ENCODE results near the gene GH1. TPM values are rescaled to one million over a fixed set of nuclear protein-coding genes. Genes with fewer than 3 reads are reported as not detected.

GH1 gene
- total and polyA plus RNA-seq, 9 of the 15 experiments (the other 6 are each of a cell fraction or from before 2014, with no cell fraction given): not detected

DNA sequence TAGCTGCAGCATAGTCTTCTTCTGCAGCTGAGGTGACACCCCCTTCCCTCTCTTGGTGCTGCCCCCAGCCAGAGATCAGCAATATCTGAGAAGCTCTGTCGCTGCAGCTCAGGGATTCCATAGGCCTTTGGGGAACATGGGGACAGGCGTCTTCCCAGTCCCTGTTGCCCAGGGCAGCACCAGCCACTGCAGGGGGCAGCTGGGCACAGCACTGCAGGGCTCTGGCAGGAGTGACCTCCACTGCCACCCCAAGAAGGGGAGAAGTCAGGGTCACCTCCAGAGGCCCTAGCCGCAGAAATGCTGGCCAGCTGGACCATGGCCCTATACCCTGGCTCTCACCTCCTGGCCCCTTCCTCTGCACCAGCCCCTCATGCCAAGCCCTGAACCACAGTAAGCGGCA is 37.2 kb upstream of the GH1 start:
- FAIRE-seq: no peak
- WGBS (ENCODE audit: insufficient coverage, low coverage, missing lambda C conversion rate): 43% methylated on average over 4 of the region's 4 CpGs

More for the DNA sequence above, 37.2 kb upstream of the GH1 start:
- Histone ChIP-seq H3K9me3 (replicated peaks; ENCODE audit: control insufficient read depth, insufficient read depth, low read depth, low read length) (no peaks in the 10 kb centered on the region), H4K20me1 (replicated peaks; ENCODE audit: control insufficient read depth, insufficient read depth, low read length) (0 out of 2 replicates have a peak, but pooled peaks cover 4% of the 10 kb centered on the region), H3K9ac (ENCODE audit: insufficient read depth in 1 of 2, low read depth in 2 of 2, low read length in 2 of 2) (no peak overlapping the region), H3K4me1 (replicated peaks in 1 of 2; ENCODE audit: control insufficient read depth in 2 of 2, insufficient read depth in 2 of 2, low read length in 2 of 2) (peaks cover 7 to 14% of the 10 kb centered on the region in 2 experiments; a peak in 4 of 5 replicates), H2AFZ (ENCODE audit: low read depth, low read length) (no peak overlapping the region), H3K27me3 (ENCODE audit: control insufficient read depth in 2 of 2, insufficient read depth in 2 of 2, low read length in 2 of 2) (peaks cover 6 to 21% of the 10 kb centered on the region in 2 experiments; a peak in 4 of 5 replicates), H3K27ac (ENCODE audit: extremely low read depth, low read depth, low read length) (no peak overlapping the region), H3K36me3 (ENCODE audit: control insufficient read depth, insufficient read depth, low read length) (no peaks in the 10 kb centered on the region), H3K9me1 (ENCODE audit: control insufficient read depth, insufficient read depth, low read length) (no peaks in the 10 kb centered on the region), H3K79me2 (ENCODE audit: control insufficient read depth, insufficient read depth, low read length) (no peaks in the 10 kb centered on the region), H3K4me3 (no peak overlapping the region), H3K4me2 (ENCODE audit: insufficient read depth, low read length) (no peak overlapping the region)
- CTCF ChIA-PET (ENCODE audit: low intra/inter-chr PET ratio): no interaction called here
- in situ Hi-C loops (cut with MboI) (no loop called here), intact Hi-C loops (cut with micrococcal nuclease) (no loop called here)
- POLR2A ChIA-PET: interaction anchor here (0.6 to 1.9 kb wide), 4 partner anchors 9 to 1187 kb away, joined by 3 to 6 read pairs (median 4); no protein-coding TSS in a partner anchor
- ATAC-seq (no peak), DNase-seq (ENCODE audit: extremely low read depth in 1 of 4, low spot score in 3 of 4) (no peak)
- BruUV-seq (replicated peaks): no TSS peak
- TF ChIP-seq, protein P1, sequence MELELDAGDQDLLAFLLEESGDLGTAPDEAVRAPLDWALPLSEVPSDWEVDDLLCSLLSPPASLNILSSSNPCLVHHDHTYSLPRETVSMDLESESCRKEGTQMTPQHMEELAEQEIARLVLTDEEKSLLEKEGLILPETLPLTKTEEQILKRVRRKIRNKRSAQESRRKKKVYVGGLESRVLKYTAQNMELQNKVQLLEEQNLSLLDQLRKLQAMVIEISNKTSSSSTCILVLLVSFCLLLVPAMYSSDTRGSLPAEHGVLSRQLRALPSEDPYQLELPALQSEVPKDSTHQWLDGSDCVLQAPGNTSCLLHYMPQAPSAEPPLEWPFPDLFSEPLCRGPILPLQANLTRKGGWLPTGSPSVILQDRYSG (tag; conservative IDR thresholded peaks at IDR 0.05; ENCODE audit: low read depth): no peak
- TF ChIP-seq ZNF24 (IDR thresholded peaks at IDR 0.05) (no peak), ETV6 (IDR thresholded peaks at IDR 0.05; ENCODE audit: borderline replicate concordance in 1 of 2, low read depth in 2 of 2, low read length in 1 of 2) (no peak), ETV6 (CRISPR knock-in tag; IDR thresholded peaks at IDR 0.05; ENCODE audit: borderline replicate concordance) (no peak), POLR2A (conservative IDR thresholded peaks at IDR 0.05) (no peak), HCFC1 (IDR thresholded peaks at IDR 0.05; ENCODE audit: low read depth, low read length) (no peak), CBX2 (IDR thresholded peaks at IDR 0.05; ENCODE audit: insufficient read depth, low read length, poor library complexity, severe bottlenecking) (no peak), ZBTB5 (IDR thresholded peaks at IDR 0.05) (no peak), RREB1 (CRISPR knock-in tag; IDR thresholded peaks at IDR 0.05) (no peak), SMARCA5 (IDR thresholded peaks at IDR 0.05) (no peak), KLF16 (IDR thresholded peaks at IDR 0.05) (no peak)
- TF ChIP-seq, protein P2, sequence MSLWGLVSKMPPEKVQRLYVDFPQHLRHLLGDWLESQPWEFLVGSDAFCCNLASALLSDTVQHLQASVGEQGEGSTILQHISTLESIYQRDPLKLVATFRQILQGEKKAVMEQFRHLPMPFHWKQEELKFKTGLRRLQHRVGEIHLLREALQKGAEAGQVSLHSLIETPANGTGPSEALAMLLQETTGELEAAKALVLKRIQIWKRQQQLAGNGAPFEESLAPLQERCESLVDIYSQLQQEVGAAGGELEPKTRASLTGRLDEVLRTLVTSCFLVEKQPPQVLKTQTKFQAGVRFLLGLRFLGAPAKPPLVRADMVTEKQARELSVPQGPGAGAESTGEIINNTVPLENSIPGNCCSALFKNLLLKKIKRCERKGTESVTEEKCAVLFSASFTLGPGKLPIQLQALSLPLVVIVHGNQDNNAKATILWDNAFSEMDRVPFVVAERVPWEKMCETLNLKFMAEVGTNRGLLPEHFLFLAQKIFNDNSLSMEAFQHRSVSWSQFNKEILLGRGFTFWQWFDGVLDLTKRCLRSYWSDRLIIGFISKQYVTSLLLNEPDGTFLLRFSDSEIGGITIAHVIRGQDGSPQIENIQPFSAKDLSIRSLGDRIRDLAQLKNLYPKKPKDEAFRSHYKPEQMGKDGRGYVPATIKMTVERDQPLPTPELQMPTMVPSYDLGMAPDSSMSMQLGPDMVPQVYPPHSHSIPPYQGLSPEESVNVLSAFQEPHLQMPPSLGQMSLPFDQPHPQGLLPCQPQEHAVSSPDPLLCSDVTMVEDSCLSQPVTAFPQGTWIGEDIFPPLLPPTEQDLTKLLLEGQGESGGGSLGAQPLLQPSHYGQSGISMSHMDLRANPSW (CRISPR knock-in tag; IDR thresholded peaks at IDR 0.05): no peak

Measured in K562 (cell line).